ENCODE measurements around the gene HCRT.

DNA sequence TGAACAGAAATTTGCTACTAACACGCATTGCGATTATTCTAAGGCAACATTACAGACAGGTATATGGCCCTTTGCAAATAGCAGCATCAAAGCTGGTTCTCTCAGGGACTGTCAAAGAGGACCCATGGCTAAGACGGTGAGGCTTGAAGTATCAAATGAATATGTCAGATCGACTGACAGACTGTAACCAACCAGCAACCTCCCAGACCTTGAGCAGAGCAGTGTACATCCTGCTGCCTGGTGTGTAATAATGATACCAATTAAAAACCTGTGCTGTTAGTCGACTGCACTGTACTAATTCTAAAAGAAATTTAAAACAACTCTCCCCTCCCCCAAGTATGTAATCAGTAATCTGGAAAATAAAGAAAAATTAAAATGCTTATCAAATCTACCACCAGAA lies 45.0 kb upstream of the HCRT start:
- TF ChIP-seq, protein P1, sequence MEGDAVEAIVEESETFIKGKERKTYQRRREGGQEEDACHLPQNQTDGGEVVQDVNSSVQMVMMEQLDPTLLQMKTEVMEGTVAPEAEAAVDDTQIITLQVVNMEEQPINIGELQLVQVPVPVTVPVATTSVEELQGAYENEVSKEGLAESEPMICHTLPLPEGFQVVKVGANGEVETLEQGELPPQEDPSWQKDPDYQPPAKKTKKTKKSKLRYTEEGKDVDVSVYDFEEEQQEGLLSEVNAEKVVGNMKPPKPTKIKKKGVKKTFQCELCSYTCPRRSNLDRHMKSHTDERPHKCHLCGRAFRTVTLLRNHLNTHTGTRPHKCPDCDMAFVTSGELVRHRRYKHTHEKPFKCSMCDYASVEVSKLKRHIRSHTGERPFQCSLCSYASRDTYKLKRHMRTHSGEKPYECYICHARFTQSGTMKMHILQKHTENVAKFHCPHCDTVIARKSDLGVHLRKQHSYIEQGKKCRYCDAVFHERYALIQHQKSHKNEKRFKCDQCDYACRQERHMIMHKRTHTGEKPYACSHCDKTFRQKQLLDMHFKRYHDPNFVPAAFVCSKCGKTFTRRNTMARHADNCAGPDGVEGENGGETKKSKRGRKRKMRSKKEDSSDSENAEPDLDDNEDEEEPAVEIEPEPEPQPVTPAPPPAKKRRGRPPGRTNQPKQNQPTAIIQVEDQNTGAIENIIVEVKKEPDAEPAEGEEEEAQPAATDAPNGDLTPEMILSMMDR (IDR thresholded peaks at IDR 0.05; ENCODE audit: insufficient read depth, low read depth, low read length), result no peak
- TF ChIP-seq EZH2 (IDR thresholded peaks at IDR 0.05; ENCODE audit: insufficient read depth, low read length), result no peak
